Measurements from ENCODE around the gene DYRK3. TPM values are rescaled to one million over a fixed set of nuclear protein-coding genes. Genes with fewer than 3 reads are reported as not detected.

DYRK3 gene
- total and polyA plus RNA-seq, 9 of the 15 experiments (the other 6 are each of a cell fraction or from before 2014, with no cell fraction given): 4.5 to 33.7 (median 25.7) TPM

- TF ChIP-seq NR2C1 (IDR thresholded peaks at IDR 0.05) (no peak; the same call in 1 of the 2 replicates), NR2C1 (tag; IDR thresholded peaks at IDR 0.05) (peak; percentile 67), PURB (CRISPR knock-in tag; IDR thresholded peaks at IDR 0.05; ENCODE audit: low read depth) (no peak), ZKSCAN1 (IDR thresholded peaks at IDR 0.05; ENCODE audit: low read depth, low read length) (peak; percentile 76), ZNF766 (CRISPR knock-in tag; conservative IDR thresholded peaks at IDR 0.05) (peak; percentile 85; the same call in 1 of the 2 replicates), TCF15 (CRISPR knock-in tag; IDR thresholded peaks at IDR 0.05) (peak; percentile 2; the same call in 1 of the 2 replicates), CREB5 (CRISPR knock-in tag; IDR thresholded peaks at IDR 0.05) (no peak), CAMTA2 (CRISPR knock-in tag; conservative IDR thresholded peaks at IDR 0.05) (0 out of 2 replicates have a peak, but pooled peaks have one; percentile 30), RBFOX2 (IDR thresholded peaks at IDR 0.05; ENCODE audit: low read depth, low read length) (peak; percentile 98), MITF (IDR thresholded peaks at IDR 0.05) (no peak; the same call in 1 of the 2 replicates), ZNF318 (IDR thresholded peaks at IDR 0.05; ENCODE audit: borderline replicate concordance in 1 of 2, low read depth in 1 of 2) (peak in 1 of 2 experiments; percentile 75; a peak in 1 of 4 replicates), NR2C2 (CRISPR knock-in tag; IDR thresholded peaks at IDR 0.05) (peak; percentile 90), NR2C2 (tag; IDR thresholded peaks at IDR 0.05) (peak; percentile 70), CTBP1 (IDR thresholded peaks at IDR 0.05; ENCODE audit: borderline replicate concordance) (peak; percentile 96)
These were observed 23.0 kb upstream of the DYRK3 start, which contains the start of gene EIF2D (continued) for GRCh38 chr1:206612129-206612876.
